ENCODE results near the gene MTOR.
"Not testable (repeated sequence)": the region's sequence is repeated elsewhere in the genome, so short reads cannot be mapped to it uniquely, and the experiment has no call there.

Gene MTOR

GRCh38 chr1:11178021-11179015 lies 84.0 kb downstream of the MTOR start:
- DNase-seq = no peak

GRCh38 chr1:11176081-11176706 lies 86.2 kb downstream of the MTOR start:
- DNase-seq = no peak

- no peak for DNase-seq
Measured at GRCh38 chr1:11175461-11175860, 86.9 kb downstream of the MTOR start.

GRCh38 chr1:11174261-11174942 lies 87.9 kb downstream of the MTOR start:
- DNase-seq = no peak

GRCh38 chr1:11170102-11170501 lies 92.2 kb downstream of the MTOR start:
- no peak for DNase-seq

- no peak for DNase-seq
Measured at GRCh38 chr1:11169202-11169601, 93.1 kb downstream of the MTOR start.

GRCh38 chr1:11168731-11169130 lies 93.6 kb downstream of the MTOR start:
- DNase-seq = no peak

GRCh38 chr1:11166744-11167143 lies 95.6 kb downstream of the MTOR start:
- DNase-seq = not testable (repeated sequence)

- not testable (repeated sequence) for DNase-seq
Measured at GRCh38 chr1:11162752-11163151, 99.6 kb downstream of the MTOR start.

GRCh38 chr1:11158720-11159321 lies 103.5 kb downstream of the MTOR start:
- DNase-seq = no peak

- no peak for DNase-seq
Measured at GRCh38 chr1:11158291-11158690, 104.1 kb downstream of the MTOR start.

- peak; percentile 48 for DNase-seq
Measured at GRCh38 chr1:11157867-11158266, 104.5 kb downstream of the MTOR start.

- DNase-seq = no peak
Measured at GRCh38 chr1:11157394-11157793, 105.0 kb downstream of the MTOR start.

- DNase-seq = no peak
Measured at GRCh38 chr1:11156963-11157362, 105.4 kb downstream of the MTOR start.

- DNase-seq = peak; percentile 64
Measured at GRCh38 chr1:11156441-11156840, 105.9 kb downstream of the MTOR start.

GRCh38 chr1:11153184-11153583 lies 109.2 kb downstream of the MTOR start:
- no peak for DNase-seq

- no peak for DNase-seq
Measured at GRCh38 chr1:11152755-11153154, 109.6 kb downstream of the MTOR start.

GRCh38 chr1:11151826-11152612 lies 110.3 kb downstream of the MTOR start:
- peak; percentile 34 for DNase-seq

GRCh38 chr1:11151114-11151513 lies 111.2 kb downstream of the MTOR start:
- DNase-seq = no peak

GRCh38 chr1:11150326-11150725 lies 112.0 kb downstream of the MTOR start:
- no peak for DNase-seq

- DNase-seq = no peak
Measured at GRCh38 chr1:11147197-11147770, 115.1 kb downstream of the MTOR start.

GRCh38 chr1:11145741-11146140 lies 116.6 kb downstream of the MTOR start:
- no peak for DNase-seq

All from NCI-H2029 (cell line).